Fibroblast of mammary gland (primary cell): ENCODE measurements around the gene CPM.

Source experiments
- DNase-seq: peaks from one replicate; pipeline ENCODE4 v3.0.0-alpha.2; 2010; ENCODE audit warnings: low read depth
- H3K4me3 ChIP-seq: 2 replicates; pipeline ENCODE4 v1.5.1; 2011; ENCODE audit warnings: low read depth, mild to moderate bottlenecking, low read length, moderate library complexity; ENCODE audit not compliant: control insufficient read depth
- TF ChIP-seq, protein P1 (sequence below): conservative IDR thresholded peaks from 2 replicates; pipeline ENCODE4 v1.5.1; 2011; ENCODE audit warnings: low read depth, low read length, inconsistent platforms; ENCODE audit not compliant: control insufficient read depth, insufficient read depth

CPM gene

DNA sequence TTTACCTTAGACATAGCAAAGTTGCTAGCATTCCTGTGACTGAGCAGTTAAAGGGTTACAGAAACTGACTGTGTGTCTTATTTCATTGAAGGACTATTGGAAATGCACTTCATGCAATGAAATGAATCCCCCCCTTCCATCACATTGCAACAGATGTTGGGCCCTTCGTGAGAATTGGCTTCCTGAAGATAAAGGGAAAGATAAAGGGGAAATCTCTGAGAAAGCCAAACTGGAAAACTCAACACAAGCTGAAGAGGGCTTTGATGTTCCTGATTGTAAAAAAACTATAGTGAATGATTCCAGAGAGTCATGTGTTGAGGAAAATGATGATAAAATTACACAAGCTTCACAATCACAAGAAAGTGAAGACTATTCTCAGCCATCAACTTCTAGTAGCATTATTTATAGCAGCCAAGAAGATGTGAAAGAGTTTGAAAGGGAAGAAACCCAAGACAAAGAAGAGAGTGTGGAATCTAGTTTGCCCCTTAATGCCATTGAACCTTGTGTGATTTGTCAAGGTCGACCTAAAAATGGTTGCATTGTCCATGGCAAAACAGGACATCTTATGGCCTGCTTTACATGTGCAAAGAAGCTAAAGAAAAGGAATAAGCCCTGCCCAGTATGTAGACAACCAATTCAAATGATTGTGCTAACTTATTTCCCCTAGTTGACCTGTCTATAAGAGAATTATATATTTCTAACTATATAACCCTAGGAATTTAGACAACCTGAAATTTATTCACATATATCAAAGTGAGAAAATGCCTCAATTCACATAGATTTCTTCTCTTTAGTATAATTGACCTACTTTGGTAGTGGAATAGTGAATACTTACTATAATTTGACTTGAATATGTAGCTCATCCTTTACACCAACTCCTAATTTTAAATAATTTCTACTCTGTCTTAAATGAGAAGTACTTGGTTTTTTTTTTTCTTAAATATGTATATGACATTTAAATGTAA is 93.5 kb downstream of the CPM start:
- DNase-seq: no peak
- TF ChIP-seq, protein P1, sequence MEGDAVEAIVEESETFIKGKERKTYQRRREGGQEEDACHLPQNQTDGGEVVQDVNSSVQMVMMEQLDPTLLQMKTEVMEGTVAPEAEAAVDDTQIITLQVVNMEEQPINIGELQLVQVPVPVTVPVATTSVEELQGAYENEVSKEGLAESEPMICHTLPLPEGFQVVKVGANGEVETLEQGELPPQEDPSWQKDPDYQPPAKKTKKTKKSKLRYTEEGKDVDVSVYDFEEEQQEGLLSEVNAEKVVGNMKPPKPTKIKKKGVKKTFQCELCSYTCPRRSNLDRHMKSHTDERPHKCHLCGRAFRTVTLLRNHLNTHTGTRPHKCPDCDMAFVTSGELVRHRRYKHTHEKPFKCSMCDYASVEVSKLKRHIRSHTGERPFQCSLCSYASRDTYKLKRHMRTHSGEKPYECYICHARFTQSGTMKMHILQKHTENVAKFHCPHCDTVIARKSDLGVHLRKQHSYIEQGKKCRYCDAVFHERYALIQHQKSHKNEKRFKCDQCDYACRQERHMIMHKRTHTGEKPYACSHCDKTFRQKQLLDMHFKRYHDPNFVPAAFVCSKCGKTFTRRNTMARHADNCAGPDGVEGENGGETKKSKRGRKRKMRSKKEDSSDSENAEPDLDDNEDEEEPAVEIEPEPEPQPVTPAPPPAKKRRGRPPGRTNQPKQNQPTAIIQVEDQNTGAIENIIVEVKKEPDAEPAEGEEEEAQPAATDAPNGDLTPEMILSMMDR: no peak
- no peak overlapping the region for H3K4me3 ChIP-seq

DNA sequence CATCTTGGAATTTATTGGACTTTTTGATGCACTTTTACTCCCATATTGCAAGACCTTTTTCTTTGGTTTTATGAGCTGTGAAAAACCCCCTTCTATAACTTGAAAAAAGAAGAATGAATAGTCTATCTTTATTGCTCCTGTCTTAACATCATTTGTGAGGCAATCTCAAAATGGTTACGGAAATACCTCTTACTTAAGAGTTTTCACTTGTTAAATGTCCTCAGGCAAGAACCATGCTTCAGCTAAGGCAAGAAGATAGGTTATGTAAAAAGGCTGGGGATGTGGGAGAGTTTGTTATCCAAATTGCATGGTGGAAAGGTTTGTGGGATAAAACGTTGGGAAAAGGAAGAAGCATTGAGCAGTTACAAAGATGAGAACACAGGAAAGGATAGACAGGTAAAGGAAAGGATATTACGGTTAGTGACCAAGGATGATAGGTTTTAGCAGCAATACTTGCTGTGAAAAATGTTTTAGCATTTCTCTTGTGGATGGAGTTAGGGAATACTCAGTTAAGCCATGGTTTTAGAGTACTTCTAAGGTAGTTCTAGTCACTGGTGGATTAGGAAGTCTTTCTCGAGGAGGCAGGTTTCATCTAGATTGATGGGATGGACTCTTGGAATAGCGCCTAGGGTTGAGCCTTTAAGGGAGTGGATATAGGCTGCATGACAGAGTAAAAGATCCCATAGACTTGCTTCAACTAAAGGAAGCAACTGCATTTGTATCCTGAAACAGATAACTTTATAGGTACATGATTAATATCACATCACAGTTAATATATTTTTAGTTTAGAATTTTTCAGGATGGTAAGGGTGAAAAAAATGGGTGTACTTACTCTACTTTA is 94.7 kb downstream of the CPM start:
- TF ChIP-seq, protein P1: no peak
- no peak for DNase-seq
- H3K4me3 ChIP-seq: no peak overlapping the region

DNA sequence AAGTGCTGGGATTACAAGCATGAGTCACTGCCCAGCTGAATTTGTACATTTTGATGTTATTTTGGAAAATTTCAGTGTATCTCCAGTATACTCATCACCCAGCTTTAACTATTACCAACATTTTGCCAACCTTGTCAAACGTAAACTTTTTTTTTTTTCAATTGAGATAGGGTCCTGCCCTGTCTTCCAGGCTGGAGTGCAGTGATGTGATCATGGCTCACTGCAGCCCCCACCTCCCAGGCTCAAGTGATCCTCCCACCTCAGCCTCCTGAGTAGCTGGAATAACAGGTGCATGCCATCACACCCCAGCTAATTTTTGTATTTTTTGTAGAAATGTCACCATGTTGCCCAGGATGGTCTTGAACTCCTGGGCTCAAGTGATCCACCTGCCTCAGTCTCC is 95.8 kb downstream of the CPM start:
- DNase-seq: no peak
- TF ChIP-seq, protein P1: no peak
- no peak overlapping the region for H3K4me3 ChIP-seq

DNA sequence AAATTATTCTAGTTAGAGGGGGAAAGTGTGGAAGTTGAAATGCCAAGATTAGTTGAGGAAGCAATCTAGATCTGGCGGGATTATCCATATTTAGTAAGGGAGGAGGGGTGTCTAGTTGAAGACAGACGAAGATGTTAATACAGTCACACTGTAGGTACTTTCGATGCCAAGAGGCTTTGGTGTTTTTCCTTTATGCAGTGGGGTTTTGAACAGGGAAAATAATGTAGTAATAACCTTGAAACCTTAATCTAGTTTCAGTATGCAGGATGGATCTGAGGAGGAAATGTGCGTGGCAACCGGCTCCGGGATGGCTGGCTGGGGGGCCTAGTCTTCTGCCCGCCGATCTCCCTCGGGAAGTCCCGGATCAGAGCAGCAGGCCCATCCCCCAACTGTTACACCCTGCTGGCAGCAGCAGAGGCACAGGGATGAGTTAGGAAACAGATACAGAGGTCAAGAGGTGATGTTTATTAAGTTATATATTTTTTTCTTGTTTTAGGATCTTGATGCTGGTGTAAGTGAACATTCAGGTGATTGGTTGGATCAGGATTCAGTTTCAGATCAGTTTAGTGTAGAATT is 97.5 kb downstream of the CPM start:
- no peak for DNase-seq
- no peak overlapping the region for H3K4me3 ChIP-seq
- TF ChIP-seq, protein P1: no peak

DNA sequence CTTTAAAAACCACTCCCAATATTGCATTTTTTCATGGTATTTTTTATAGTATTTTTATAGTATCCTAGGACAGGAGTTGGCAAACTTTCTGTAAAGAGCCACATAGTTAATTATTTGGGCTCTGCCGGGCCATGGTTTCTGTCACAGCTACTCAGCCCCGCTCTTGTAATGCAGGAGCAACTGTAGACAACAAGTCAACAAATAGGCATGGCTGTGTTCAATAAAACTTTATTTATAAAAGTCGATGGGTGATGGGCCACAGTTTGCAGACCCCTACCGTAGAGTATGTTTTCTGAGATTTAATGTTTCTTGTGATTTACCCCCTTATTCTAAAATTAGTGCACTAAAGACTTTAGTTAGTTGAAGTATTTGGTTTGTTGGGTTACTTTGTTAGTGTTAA is 99.5 kb downstream of the CPM start:
- TF ChIP-seq, protein P1: no peak
- no peak overlapping the region for H3K4me3 ChIP-seq
- DNase-seq: no peak

DNA sequence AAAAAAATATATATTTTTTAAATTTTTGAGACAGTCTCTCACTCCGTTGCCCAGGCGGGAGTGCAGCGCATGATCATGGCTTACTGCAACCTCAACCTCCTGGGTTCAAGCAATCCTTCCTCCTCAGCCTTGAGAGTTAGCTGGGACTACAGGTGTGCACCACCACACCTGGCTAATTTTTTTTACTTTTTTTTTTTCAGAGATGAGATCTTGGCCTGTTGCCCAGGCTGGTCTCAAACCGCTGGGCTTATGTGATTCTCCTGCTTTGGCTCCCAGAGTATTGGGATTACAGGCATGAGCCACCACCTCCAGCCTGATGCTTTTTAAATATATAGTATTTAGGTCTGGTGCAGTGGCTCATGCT is 100.5 kb downstream of the CPM start:
- no peak overlapping the region for H3K4me3 ChIP-seq
- TF ChIP-seq, protein P1: no peak
- no peak for DNase-seq
